Neural cell (in vitro differentiated cells): ENCODE measurements around the gene CST8.

Experiments
- CTCF ChIP-seq: fragments of 450-650 bp; IDR thresholded peaks from 2 replicates; pipeline ENCODE4 v1.5.1; 2014; ENCODE audit warnings: antibody characterized with exemption, mild to moderate bottlenecking, moderate library complexity; ENCODE audit not compliant: poor library complexity, severe bottlenecking
- EP300 ChIP-seq: fragments of 450-650 bp; conservative IDR thresholded peaks from 2 replicates; pipeline ENCODE4 v1.6.1; 2014; ENCODE audit warnings: antibody characterized with exemption, mild to moderate bottlenecking, moderate library complexity; ENCODE audit not compliant: poor library complexity, severe bottlenecking
- EZH2 ChIP-seq: fragments of 200-600, 300-800 bp; shearing (Covaris generic), sonication (generic); IDR thresholded peaks from 2 replicates; pipeline ENCODE4 v1.6.1; 2014; ENCODE audit warnings: antibody characterized with exemption, low read length, borderline replicate concordance, mild to moderate bottlenecking; ENCODE audit not compliant: insufficient read depth, poor library complexity, severe bottlenecking
- MXI1 ChIP-seq: fragments of 450-650 bp; conservative IDR thresholded peaks from 2 replicates; pipeline ENCODE4 v1.6.1; 2014; ENCODE audit warnings: antibody characterized with exemption, mild to moderate bottlenecking; ENCODE audit not compliant: poor library complexity, severe bottlenecking
- POLR2AphosphoS5 ChIP-seq: IDR thresholded peaks from 2 replicates; pipeline ENCODE4 v1.6.1; 2012
- REST ChIP-seq: IDR thresholded peaks from 2 replicates; pipeline ENCODE4 v1.6.1; 2012; ENCODE audit warnings: borderline replicate concordance
- TAF1 ChIP-seq: IDR thresholded peaks from 2 replicates; pipeline ENCODE4 v1.6.1; 2012; ENCODE audit warnings: low read depth

GRCh38 chr20:23475395-23475794, 15.5 kb upstream of the CST8 start:
- TF ChIP-seq MXI1 (no peak), REST (no peak), TAF1 (no peak), EP300 (no peak), CTCF (no peak), POLR2AphosphoS5 (no peak), EZH2 (no peak)
